Body of pancreas (tissue), 4 donors: ENCODE results near the gene DMKN. TPM values are rescaled to one million over a fixed set of nuclear protein-coding genes. Genes with fewer than 3 reads are reported as not detected.

Source experiments
- ATAC-seq: fragments of 150-250 bp; one replicate; pipeline ENCODE4 v1.9.1; 2016
- DNase-seq, 4 donors: peaks; one replicate each; pipeline ENCODE4 v3.0.0-alpha.2; 2019
- H3K27ac ChIP-seq, 4 donors: fragments of 200-600 bp; sonication (generic); 1 replicate in 3 of 4; 2 replicates in 1 of 4; pipeline versions ENCODE4 v1.5.1 to v1.6.1; 2016 to 2019; ENCODE audit warnings: mild to moderate bottlenecking in 1 of 4, mixed read lengths in 1 of 4, moderate library complexity in 1 of 4
- H3K27me3 ChIP-seq, 2 donors: fragments of 200-600 bp; sonication (generic); one replicate each; pipeline ENCODE4 v1.6.0; 2016; ENCODE audit warnings: mild to moderate bottlenecking in 1 of 2
- H3K36me3 ChIP-seq, 2 donors: fragments of 200-600 bp; sonication (generic); replicated peaks in 1 of 2; 2 replicates each; pipeline ENCODE4 v1.5.1; 2016; ENCODE audit warnings: low read depth in 2 of 2; ENCODE audit not compliant: insufficient read depth in 1 of 2
- H3K4me1 ChIP-seq: fragments of 200-600 bp; sonication (generic); one replicate; pipeline ENCODE4 v1.6.0; 2016
- H3K4me3 ChIP-seq, 2 donors: fragments of 200-600 bp; sonication (generic); 1 replicate in 1 of 2; 2 replicates in 1 of 2; pipeline ENCODE4 v1.5.1; 2016 to 2019
- H3K9me3 ChIP-seq, 3 donors: fragments of 200-600 bp; sonication (generic); 1 replicate in 2 of 3; 2 replicates in 1 of 3; pipeline ENCODE4 v1.5.1; 2016
- CTCF ChIP-seq, 7 experiments: fragments of 450-650 bp in 4 of 7; fragments of 200-600 bp in 3 of 7; sonication (generic) in 3 of 7; IDR thresholded peaks; one replicate each; pipeline ENCODE4 v1.5.1; 2016 to 2019; ENCODE audit warnings: antibody characterized with exemption in 7 of 7
- POLR2A ChIP-seq, 3 donors: fragments of 450-650 bp; IDR thresholded peaks; one replicate each; pipeline ENCODE4 v1.6.1; 2016; ENCODE audit warnings: antibody characterized with exemption in 3 of 3, mild to moderate bottlenecking in 2 of 3
- WGBS, 2 donors: methylation state at CpG; one replicate each; pipeline ENCODE4 v1.1.5; 2017; 5-methylcytosine and 5-hydroxymethylcytosine counted together
- intact Hi-C: fragments of 100-400 bp; cut with DNase I; formaldehyde crosslinking; loops from one replicate; pipeline ENCODE4 v1.15.1; 2023
- total RNA-seq, 2 donors: library from RNA; depleted of rRNA; stranded (reverse); fragments of >200 nt; gene quantifications; one replicate each; pipeline ENCODE4 v1.1.0, GENCODE V29; 2016

The DMKN gene
- total RNA-seq, 2 donors from 2014 or later = 146 TPM

GRCh38 chr19:35521124-35521743 is 7.8 kb upstream of the DMKN start:
- intact Hi-C loops = no loop called here
- H3K9me3 ChIP-seq = no peaks in the 10 kb centered on the region
- H3K4me3 ChIP-seq = no peak overlapping the region
- ATAC-seq = no peak
- H3K4me1 ChIP-seq = no peaks in the 10 kb centered on the region
- H3K36me3 ChIP-seq = no peaks in the 10 kb centered on the region
- no peak overlapping the region for H3K27ac ChIP-seq
- no peak for TF ChIP-seq POLR2A (IDR thresholded peaks at IDR 0.05)
- no peak for TF ChIP-seq CTCF (IDR thresholded peaks at IDR 0.05)
- no peaks in the 10 kb centered on the region for H3K27me3 ChIP-seq
- 67 to 69% methylated on average over 7 to 16 of the region's 16 CpGs for WGBS, 2 donors
- DNase-seq = no peak

GRCh38 chr19:35519291-35519690 is 5.8 kb upstream of the DMKN start:
- WGBS, 2 donors = 61 to 70% methylated on average over 6 to 7 of the region's 7 CpGs
- intact Hi-C loops = no loop called here
- DNase-seq (no peak), ATAC-seq (no peak)
- Histone ChIP-seq H3K4me3 (no peak overlapping the region), H3K36me3 (no peaks in the 10 kb centered on the region), H3K4me1 (no peaks in the 10 kb centered on the region), H3K27ac (no peak overlapping the region), H3K27me3 (no peaks in the 10 kb centered on the region), H3K9me3 (no peaks in the 10 kb centered on the region)
- no peak for TF ChIP-seq POLR2A (IDR thresholded peaks at IDR 0.05)
- TF ChIP-seq CTCF (IDR thresholded peaks at IDR 0.05) = no peak

- no peaks in the 10 kb centered on the region for H3K27me3 ChIP-seq
- WGBS, 2 donors = 66 to 70% methylated on average over 5 to 6 of the region's 6 CpGs
- H3K27ac ChIP-seq = no peak overlapping the region
- H3K9me3 ChIP-seq = no peaks in the 10 kb centered on the region
- no peaks in the 10 kb centered on the region for H3K36me3 ChIP-seq
- no peak overlapping the region for H3K4me3 ChIP-seq
- DNase-seq (no peak), ATAC-seq (no peak)
- TF ChIP-seq POLR2A (IDR thresholded peaks at IDR 0.05) (no peak), CTCF (IDR thresholded peaks at IDR 0.05) (no peak)
- intact Hi-C loops = no loop called here
- no peaks in the 10 kb centered on the region for H3K4me1 ChIP-seq
Observed at GRCh38 chr19:35518313-35518712, 4.9 kb upstream of the DMKN start.

- intact Hi-C loops = no loop called here
- H3K27me3 ChIP-seq = no peaks in the 10 kb centered on the region
- H3K4me3 ChIP-seq = no peak overlapping the region
- no peaks in the 10 kb centered on the region for H3K36me3 ChIP-seq
- H3K9me3 ChIP-seq = no peaks in the 10 kb centered on the region
- no peaks in the 10 kb centered on the region for H3K4me1 ChIP-seq
- DNase-seq = no peak
- no peak for TF ChIP-seq CTCF (IDR thresholded peaks at IDR 0.05)
- TF ChIP-seq POLR2A (IDR thresholded peaks at IDR 0.05) = no peak
- H3K27ac ChIP-seq = no peak overlapping the region
- ATAC-seq = no peak
- WGBS, 2 donors = 81 to 88% methylated on average over 2 of the region's 2 CpGs
Observed at GRCh38 chr19:35517342-35517741, 3.9 kb upstream of the DMKN start.

- intact Hi-C loops = no loop called here
- no peak for TF ChIP-seq CTCF (IDR thresholded peaks at IDR 0.05)
- TF ChIP-seq POLR2A (IDR thresholded peaks at IDR 0.05) = no peak
- DNase-seq (no peak), ATAC-seq (no peak)
- no peaks in the 10 kb centered on the region for H3K36me3 ChIP-seq
- H3K27ac ChIP-seq = no peak overlapping the region
- H3K4me1 ChIP-seq = no peaks in the 10 kb centered on the region
- H3K4me3 ChIP-seq = no peak overlapping the region
- H3K27me3 ChIP-seq = no peaks in the 10 kb centered on the region
- no peaks in the 10 kb centered on the region for H3K9me3 ChIP-seq
- WGBS, 2 donors = 76 to 89% methylated on average over 3 of the region's 3 CpGs
Observed at GRCh38 chr19:35516310-35516709, 2.9 kb upstream of the DMKN start.
